Limb (tissue), 2 donors: ENCODE data around the gene MOK.

Experiments
- DNase-seq, 2 donors: peaks; one replicate each; pipeline ENCODE4 v3.0.0-alpha.2; 2016; ENCODE audit errors: extremely low spot score in 2 of 2

MOK gene

DNA sequence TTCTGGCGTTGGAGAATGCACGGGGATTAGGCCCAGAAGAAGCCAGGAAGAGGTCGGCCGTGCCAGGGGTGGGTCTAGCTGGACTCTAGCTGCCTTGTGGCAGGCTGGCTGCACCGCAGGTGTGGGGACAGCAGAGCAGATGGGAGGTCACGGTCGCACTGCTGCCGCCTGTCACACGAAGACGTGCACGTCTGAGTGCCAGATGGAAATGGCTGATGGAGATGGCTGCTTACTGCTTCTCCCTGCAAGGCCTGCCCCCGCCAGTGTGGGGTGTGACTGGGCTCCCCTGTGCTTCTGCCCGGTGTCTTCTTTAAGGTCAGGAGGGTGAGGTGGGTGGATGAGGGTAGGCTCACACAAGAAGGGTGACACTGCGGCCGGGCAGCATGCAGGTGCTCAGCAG, 79.0 kb downstream of the MOK start:
- no peak for DNase-seq

DNA sequence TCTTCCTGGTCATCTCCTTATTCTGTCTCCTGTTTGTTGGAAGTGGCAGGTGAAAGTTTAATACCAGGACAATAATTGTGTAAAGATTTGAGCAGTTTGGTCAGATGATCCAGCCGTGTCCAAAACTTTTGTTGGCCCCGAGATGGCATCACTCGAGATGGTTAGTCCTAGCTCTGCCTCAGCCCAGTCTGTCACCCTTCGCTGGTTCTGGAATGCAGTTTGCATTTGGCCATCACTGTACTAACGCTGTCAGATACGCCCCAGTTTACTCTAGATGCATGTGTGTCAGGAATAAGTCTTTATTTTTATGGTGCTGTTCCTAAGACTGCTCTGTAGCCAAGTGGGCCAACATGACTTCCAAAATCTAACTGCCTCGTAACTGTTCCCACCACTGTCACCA, 79.6 kb downstream of the MOK start:
- no peak for DNase-seq

DNA sequence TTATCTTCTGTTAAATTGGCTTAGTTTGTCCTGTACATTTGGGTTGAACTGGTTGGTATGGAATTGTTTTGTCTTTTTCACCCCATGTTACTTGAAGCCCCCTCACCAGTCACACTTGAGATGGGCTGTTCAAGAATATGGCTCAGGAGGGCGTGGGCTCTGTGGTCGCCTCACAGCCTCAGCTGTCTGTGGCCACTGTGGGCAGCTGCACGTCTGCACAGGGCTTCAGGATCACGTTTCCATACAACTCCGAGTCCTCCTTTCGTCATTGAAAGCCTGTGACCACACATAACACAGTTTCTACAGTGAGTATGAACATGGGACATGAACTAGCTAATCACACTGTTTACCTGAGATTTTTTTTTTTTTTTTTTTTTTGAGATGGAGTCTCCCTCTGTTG, 81.3 kb downstream of the MOK start:
- no peak for DNase-seq

DNA sequence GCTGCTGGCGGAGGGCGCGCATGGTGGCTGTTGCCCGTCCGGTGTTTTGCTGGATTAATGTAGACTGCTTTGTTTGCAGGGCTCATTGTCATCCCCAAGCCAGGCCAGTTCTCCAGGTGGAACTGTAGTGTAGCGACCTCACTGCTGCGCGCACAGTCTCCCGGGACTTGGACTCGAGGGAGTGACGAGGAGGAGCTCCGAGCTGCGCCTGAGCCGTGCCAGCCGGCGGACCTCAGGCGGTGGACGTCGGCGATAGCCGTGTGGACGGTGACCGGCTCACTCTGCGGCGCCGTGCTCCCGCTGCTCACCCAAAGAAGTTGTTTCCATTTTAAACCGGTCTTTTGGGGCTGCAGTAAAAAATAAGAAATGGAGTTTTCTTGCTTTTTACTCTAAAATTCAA, 82.2 kb downstream of the MOK start:
- no peak for DNase-seq

DNA sequence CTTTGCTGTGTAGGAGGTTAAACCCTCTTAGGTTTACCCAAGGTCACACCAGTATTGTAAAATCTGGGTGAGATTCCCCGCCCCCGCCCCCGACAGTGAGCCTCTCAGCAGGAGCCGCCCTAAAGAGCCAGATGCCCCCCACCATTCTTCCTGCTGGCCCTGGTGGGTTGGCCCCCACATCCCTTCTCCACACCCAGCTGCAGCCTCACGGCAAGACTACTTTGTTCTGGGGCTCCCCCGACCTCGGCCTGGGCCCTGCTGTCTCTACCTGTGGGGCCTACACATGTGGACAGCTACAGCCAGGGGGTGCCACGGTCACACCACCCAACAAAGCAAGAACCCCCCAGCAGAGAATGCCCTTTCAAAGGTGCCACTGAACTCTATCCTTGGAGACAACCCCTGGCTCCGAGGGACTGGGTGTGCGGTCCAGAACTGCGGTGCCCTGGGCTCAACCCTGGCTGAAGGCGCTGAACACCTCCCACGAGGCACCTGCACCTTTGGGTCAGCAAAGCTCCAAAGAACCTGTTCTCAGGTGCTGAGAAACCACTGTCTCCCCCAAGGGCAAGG, 82.9 kb downstream of the MOK start:
- no peak for DNase-seq

DNA sequence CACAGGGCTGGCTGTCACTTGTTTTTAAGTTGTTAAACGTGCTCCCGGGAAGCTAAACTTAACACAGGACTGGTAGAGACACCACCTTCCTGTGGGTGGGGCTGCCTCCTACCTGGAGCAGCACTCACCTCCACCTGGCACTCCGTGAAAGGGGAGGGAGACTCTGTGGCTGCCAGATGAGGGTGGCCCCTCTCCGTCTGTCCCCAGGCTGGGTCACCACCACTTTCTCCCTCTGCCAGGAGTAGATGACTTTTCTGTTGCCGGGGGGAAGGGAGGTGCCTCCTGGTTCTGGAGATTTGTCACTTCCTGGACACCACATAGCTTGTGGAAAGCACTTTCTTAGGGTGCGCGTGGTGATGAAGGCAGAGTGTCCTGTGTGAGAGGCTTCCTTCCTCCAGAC, 83.9 kb downstream of the MOK start:
- no peak for DNase-seq

DNA sequence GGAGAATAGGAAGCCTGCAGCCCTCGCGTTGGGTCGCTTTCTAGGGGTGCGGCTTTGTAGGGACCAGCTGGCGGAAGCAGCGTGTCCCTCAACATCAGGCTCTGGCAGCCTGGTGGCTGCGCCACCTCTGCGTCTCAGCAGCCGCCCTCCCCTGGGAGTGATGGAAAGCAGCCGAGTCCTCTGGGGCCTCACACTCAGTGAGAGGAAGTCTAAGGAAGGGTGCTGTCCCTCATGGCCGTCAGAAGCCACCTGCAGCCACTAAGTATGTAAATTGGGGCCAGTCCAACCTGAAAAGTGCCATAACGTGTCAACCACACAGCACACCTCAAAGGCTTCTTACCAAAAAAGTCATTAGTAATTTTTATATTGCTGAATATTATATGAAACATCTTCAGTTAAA, 84.9 kb downstream of the MOK start:
- DNase-seq = no peak

DNA sequence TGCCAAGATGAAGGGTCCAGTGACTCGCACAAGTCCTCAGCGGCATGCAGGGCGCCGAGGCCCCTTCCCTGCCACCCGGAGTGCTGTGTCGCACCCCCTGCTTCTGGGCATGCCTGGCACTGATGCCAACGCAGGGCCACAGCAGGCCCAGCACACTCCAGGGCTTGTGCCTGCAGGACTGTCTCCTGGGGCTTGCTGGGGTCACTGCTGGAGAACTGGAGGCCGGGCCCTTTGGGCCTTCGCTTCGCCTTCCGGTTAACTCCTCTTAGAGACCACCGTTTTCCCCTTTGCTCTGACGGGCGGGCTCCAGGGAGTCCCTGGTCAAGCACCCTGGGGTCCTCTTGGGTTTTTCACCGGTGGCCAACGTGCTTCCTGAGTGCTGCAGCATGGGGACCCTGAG, 85.6 kb downstream of the MOK start:
- DNase-seq = no peak

DNA sequence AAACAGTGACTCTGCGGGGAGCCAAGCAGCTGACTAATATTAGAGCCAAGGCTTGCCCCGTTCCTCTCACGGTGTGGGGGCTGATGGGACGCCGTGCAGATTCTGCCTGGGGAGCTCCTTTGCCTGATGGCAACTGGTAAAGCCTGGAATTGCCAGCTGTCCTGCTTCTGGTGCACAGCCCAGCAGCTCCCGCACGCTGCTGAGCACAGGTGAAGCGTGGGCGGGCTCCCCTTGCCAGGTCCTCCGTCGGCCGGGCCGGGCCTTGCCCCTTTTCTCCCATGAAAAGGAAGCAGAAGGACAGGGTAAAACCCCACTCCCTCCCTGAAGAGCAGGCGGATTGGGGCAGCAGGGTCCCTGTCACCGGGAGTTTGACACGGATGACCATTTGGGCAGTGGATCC, 86.3 kb downstream of the MOK start:
- no peak for DNase-seq

DNA sequence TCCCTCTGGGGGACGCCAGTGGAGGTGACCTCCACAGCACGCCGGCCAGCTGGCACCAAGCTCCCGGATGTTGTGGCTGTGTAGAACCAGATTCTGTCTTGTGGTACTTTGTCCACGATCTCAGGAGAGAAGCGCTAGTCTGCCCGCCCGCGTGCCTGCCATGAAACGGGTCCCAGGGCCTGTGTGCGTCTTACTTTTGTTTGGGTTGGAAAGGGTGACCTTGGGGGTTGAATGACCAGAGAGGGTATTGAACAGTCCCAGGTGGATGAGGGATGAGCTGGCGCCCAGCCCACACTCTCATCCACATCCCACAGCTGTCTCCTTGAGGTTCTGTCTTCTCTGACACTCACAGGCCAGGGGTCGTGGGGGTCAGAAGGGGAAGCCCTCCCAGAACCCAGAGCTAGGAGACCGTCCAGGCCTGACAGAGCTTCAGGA, 87.0 kb downstream of the MOK start:
- DNase-seq = no peak

DNA sequence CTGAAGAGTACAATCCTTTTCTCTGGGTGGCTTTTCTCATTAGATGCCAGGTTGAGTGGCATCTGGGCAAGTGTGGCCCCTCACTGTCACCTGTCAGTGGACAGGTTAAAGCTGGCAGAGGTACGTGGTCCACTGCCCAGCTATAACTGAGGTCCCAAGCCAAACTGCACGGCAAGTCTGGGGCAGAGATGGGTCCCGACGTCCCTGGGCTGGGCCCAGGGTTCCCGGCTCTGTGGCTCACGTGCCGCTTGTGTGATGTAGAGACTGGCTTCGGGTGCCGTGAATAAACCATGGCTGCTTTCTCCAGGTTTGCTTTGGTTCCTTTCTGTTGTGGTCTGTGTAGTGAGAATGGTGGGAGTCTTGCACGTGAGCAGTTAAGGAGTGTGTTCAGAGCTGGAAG, 87.6 kb downstream of the MOK start:
- no peak for DNase-seq

DNA sequence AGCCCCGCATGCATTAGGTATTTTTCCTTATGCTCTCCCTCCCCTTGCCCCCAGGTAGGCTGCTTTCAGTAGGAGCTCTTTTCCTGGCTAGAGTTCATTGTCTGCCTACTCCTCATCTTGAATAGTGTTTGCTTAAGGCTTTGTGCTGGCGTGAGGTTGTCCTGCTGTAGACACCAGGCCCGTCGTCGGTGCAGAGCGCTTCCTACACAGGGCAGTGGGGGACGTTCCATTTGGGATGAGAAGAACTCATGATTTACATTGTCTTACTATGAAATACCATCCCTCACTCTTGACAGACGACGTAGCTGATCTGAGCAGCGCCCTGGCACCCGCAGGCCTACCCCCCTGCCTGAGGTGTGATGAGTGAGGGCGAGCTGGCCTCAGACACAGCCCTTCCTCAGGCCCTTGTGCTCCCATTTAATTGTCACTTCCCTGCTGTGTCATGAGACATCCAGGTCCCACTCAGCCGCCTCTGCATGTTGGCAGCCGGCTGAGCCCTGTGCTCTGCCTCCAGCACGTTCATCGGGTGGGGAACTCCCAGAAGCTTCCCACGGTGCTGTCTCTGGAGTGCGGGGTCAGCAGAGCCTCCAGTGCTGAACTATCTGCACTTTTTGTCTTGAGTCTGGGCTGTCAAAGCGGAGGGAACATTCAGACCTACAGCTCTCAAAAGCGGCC, 89.3 kb downstream of the MOK start:
- DNase-seq = no peak

DNA sequence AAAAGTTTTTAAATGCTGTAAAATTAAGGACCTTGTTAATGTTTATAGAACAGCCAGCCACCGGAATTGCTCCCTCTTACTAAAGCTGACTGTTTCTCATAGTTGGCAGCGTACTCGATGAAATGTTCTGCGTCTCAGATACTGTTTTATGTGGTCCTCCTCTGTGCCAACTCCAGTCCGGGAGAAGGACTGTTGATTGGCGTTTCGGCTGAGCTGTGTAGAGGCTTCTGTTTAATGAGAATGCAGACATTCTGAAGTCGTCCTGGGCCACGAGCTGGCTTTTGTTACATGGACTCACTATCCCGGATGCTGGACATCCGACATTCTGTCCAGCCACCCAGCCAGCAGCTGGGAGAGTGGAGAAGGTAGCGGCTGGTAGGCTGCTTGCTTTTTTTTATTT, 89.9 kb downstream of the MOK start:
- DNase-seq = no peak

DNA sequence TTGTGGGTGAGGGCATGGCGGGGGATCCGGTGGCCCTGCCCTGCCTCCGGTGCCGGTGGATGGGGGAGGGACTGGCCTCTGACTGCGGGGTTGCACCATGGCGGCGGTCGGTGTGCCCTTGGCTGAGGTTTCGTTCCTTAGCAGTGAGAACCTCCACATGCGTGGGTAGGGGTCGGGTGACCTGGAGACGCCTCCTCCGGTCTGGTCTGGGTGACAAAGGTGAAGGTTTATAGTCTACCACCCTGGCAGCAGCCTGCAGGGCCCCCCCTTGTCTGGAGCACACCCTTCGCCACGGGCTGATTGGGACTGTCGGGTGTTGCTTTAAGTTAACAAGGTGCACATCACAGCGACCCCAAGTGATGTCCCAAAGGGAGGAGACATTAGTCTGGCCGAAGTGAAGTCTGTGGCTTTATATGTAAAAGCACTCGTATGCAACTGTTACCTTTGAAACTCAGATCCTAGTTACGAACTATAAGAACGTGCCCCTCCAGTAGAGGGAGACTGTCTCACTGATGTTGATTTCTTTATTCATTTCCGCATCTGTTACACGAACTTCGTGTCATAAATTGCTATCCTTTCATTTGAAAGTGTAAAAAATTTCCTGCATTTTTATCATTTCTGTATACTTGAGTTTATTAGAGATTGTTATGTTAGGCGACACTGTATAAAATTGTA, 90.8 kb downstream of the MOK start:
- no peak for DNase-seq

DNA sequence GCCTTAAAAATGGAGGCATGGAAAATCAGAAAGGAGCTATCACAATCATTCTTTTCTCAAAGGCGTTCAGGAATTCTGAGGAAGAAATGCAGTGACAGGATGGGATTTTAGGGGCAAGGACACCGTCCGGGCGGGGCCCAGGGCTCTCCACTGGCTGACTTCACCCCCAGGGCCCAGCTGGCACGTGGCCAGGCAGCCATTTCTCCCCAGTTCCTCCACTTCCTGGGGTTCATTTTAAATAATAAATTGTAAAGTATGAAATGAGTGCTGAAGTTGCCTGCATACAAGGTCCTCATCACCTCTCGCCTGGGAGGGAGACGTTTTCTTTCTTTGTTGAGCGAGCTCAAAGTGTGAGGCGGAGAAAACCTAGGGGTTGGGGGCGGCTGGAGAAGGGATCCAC, 91.5 kb downstream of the MOK start:
- DNase-seq = no peak

DNA sequence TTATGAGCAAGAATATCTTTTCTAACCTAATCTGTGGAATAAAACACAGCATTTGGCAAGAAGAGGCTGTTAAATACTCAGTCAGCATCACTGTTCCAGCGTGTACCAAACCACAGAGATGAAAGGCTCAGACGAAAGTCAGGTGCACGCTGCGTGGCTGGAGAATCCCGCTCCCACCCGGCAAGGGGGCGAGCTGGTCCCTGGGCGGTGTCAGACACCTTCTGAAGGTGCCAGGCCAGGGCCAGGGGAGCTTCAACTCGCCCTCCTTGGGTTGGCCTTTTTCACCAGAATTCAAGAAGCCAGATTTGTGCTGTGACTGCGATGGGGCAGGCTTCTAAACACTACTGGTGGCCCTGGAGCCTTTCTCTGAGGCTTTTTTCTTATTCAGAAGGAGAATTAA, 92.1 kb downstream of the MOK start:
- DNase-seq = no peak

DNA sequence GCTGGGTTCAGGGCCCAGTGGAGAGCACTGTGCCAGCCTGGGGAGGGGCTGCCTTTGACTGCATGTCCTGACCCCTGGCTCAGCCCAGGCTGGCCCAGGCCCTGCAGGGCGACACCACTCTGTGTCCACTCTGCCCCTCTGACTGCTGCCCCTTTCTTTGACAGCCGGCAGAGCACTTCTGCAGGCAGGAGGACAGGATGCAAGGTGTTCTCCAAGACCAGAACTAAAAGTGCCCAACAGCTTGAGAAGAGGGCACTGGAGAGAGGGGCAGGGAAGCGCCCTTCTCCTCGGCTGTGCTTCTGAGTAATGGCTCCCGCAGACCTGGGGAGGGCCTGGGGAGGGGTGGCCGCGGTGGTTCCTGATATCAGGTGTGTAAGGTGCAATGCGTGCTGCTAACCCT, 92.6 kb downstream of the MOK start:
- no peak for DNase-seq

DNA sequence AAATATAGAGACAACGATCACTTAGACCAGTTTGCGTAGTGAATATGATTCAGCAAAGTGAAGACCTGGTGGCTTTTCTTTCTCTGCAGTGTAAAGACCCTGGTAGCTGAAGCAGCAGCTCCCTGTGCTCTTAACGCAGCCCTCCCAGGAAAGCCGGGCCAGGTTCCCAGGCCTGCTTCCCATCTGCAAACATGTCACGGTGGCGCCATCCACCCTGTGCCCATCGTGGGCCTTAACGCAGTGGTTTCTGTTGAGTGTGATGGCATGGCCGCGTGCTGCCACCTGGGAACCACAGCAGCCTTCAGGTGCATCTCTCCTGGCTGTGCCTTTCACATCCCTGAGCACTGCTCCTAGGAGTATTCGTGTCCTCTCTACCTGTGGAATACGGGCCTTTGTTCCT, 93.7 kb downstream of the MOK start:
- DNase-seq = no peak

DNA sequence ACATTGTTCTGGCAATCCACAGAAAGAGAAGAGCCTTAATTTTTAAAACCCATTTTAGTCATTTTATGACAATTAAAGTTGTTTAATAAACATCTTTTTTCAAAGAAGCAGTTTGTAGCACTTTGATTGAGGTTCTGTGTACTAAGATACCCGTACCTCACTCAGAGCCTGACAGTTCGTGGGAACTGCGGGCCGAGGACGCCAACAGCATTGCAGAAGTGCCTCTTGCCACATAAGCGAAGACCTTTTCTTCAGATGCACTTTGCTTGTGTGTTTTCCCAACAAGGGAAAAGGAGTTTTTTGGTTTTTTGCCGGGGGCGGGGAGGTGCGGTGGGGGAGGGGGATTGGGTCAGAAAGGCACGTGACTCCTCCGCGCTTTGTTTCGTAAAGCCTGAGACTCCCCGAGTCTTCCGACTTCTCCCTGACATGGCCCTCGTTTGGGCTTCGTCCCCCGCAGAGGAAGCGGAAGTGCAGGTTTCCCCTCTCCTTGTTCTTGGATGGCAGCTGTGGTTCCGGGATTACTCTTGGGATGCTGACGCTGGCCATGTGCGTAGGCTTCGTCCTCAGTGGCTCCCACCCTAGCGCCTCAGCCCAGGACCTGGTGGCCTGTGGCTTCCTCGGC, 94.4 kb downstream of the MOK start:
- no peak for DNase-seq

DNA sequence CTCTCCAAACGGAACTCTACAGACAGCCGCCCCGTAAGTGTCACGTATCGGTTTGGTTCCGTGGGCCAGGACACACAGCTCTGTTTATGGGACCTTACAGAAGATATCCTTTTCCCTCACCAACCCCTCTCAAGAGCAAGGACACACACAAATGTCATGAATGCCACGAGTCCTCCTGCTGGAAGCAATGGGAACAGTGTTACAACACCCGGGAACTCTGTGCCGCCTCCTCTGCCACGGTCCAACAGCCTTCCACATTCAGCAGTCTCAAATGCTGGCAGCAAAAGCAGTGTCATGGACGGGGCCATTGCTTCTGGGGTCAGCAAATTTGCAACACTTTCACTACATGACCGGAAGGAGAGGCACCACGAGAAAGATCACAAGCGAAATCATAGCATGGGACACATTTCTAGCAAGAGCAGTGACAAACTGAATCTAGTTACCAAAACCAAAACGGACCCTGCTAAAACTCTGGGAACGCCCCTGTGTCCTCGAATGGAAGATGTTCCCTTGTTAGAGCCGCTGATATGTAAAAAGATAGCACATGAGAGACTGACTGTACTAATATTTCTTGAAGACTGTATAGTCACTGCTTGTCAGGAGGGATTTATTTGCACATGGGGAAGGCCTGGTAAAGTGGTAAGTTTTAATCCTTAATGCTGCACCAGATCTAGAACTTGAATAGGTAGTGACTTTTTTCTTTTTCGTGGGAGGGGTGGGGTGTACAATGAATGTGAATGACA, 95.6 kb downstream of the MOK start:
- DNase-seq = no peak

DNA sequence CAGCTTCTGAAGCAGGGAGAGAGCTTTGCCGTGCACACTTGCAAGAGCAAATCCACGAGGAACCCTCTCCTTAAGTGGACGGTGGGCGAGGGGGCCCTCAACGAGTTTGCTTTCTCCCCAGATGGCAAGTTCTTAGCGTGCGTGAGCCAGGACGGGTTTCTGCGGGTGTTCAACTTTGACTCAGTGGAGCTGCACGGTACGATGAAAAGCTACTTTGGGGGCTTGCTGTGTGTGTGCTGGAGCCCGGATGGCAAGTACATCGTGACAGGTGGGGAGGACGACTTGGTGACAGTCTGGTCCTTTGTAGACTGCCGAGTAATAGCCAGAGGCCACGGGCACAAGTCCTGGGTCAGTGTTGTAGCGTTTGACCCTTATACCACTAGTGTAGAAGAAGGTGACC, 96.2 kb downstream of the MOK start:
- no peak for DNase-seq

DNA sequence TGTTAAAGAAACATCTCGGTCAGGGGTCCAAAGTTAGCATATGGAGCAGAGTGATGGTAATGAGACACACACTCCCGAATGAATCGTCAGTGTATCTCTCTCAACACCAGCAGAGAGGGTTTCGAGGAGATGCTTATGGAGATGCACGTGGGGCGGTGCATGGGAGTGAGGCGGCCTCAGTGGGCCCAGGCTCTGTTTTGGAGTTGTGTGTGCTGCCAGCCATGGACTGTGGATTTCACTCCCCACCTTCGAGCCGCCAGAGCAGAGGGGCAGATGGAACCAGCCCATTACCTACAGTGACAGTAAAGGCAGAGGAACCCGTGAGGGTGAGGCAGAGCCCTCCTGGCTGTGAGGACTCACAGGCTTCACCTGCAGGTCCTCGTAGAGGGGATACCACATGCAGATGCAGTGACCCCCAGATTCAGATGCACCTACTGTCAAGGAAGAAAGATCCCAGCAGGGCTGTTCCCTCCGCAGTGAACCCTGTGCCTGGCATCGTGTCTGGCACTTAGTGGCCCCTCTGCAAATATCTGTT, 97.1 kb downstream of the MOK start:
- no peak for DNase-seq
